SJSA1 (cell line): ENCODE results near the gene OR1N1. TPM values are rescaled to one million over a fixed set of nuclear protein-coding genes. Genes with fewer than 3 reads are reported as not detected.
"Not testable (repeated sequence)": the region's sequence is repeated elsewhere in the genome, so short reads cannot be mapped to it uniquely, and the experiment has no call there.

Experiments
- DNase-seq, 2 experiments: peaks; one replicate each; pipeline ENCODE4 v3.0.0-alpha.2; 2015 to 2020; ENCODE audit warnings: low spot score in 2 of 2, low read depth in 1 of 2
- H3K27ac ChIP-seq: fragments of 250-450 bp; sonication (Bioruptor Pico); 2 replicates; pipeline ENCODE4 v1.5.1; 2020; ENCODE audit warnings: mild to moderate bottlenecking, moderate library complexity
- H3K27me3 ChIP-seq: fragments of 250-450 bp; sonication (Bioruptor Pico); replicated peaks from 2 replicates; pipeline ENCODE4 v1.5.1; 2020; ENCODE audit warnings: mild to moderate bottlenecking, moderate library complexity
- H3K36me3 ChIP-seq: fragments of 250-450 bp; sonication (Bioruptor Pico); 2 replicates; pipeline ENCODE4 v1.5.1; 2020; ENCODE audit warnings: mild to moderate bottlenecking
- H3K4me1 ChIP-seq: fragments of 250-450 bp; sonication (Bioruptor Pico); replicated peaks from 2 replicates; pipeline ENCODE4 v1.6.1; 2021; ENCODE audit warnings: mild to moderate bottlenecking
- H3K4me3 ChIP-seq: fragments of 250-450 bp; sonication (Bioruptor Pico); 2 replicates; pipeline ENCODE4 v1.5.1; 2020; ENCODE audit warnings: mild to moderate bottlenecking
- H3K9me3 ChIP-seq: fragments of 250-450 bp; sonication (Bioruptor Pico); replicated peaks from 2 replicates; pipeline ENCODE4 v1.5.1; 2020; ENCODE audit warnings: mild to moderate bottlenecking
- total RNA-seq: library from RNA; depleted of rRNA; stranded (reverse); fragments of >200 nt; shearing (Covaris generic); gene quantifications from 2 replicates; pipeline ENCODE4 v1.2.3, GENCODE V29; 2014; rRNA removed

OR1N1 gene
- not detected in 2 replicates for total RNA-seq

GRCh38 chr9:122527193-122527592, at the start of gene OR1N1:
Gene OR1N1, minus strand, starts transcription at chr9:122527293. Its CDS starts 0 bp downstream, at chr9:122527293.
- H3K27me3 ChIP-seq = no peaks in the 10 kb centered on the region
- no peak within 1 kb of the TSS for H3K4me3 ChIP-seq
- H3K9me3 ChIP-seq = no peaks in the 10 kb centered on the region
- no peaks in the 10 kb centered on the region for H3K4me1 ChIP-seq
- no peak for DNase-seq
- H3K36me3 ChIP-seq = no peaks in the 10 kb centered on the region
- H3K27ac ChIP-seq = no peak within 1 kb of the TSS

GRCh38 chr9:122572456-122572855, 45.4 kb upstream of the OR1N1 start:
- Histone ChIP-seq H3K36me3 (no peaks in the 10 kb centered on the region), H3K4me3 (no peak overlapping the region), H3K27me3 (no peaks in the 10 kb centered on the region), H3K9me3 (no peaks in the 10 kb centered on the region), H3K27ac (no peak overlapping the region), H3K4me1 (no peaks in the 10 kb centered on the region)
- DNase-seq = no peak

- Histone ChIP-seq H3K4me1 (no peaks in the 10 kb centered on the region), H3K27me3 (no peaks in the 10 kb centered on the region), H3K27ac (no peak overlapping the region), H3K4me3 (no peak overlapping the region), H3K36me3 (no peaks in the 10 kb centered on the region), H3K9me3 (no peaks in the 10 kb centered on the region)
- DNase-seq = no peak
These were observed 40.8 kb upstream of the OR1N1 start for GRCh38 chr9:122567901-122568300.

- Histone ChIP-seq H3K4me3 (no peak overlapping the region), H3K27me3 (no peaks in the 10 kb centered on the region), H3K9me3 (no peaks in the 10 kb centered on the region), H3K27ac (no peak overlapping the region), H3K4me1 (no peaks in the 10 kb centered on the region), H3K36me3 (no peaks in the 10 kb centered on the region)
- no peak for DNase-seq
These were observed 35.2 kb upstream of the OR1N1 start for GRCh38 chr9:122562134-122562760.

GRCh38 chr9:122561446-122561845, 34.4 kb upstream of the OR1N1 start:
- H3K9me3 ChIP-seq = no peaks in the 10 kb centered on the region

GRCh38 chr9:122552812-122553211, 25.7 kb upstream of the OR1N1 start, which contains the start of gene OR1N2:
Gene OR1N2, plus strand, starts transcription at chr9:122553112. Its CDS starts 100 bp downstream, at chr9:122553212.
- H3K27me3 ChIP-seq = no peaks in the 10 kb centered on the region

More at GRCh38 chr9:122561446-122561845, 34.4 kb upstream of the OR1N1 start:
- no peak overlapping the region for H3K27ac ChIP-seq
- DNase-seq = no peak
- no peaks in the 10 kb centered on the region for H3K27me3 ChIP-seq
- no peaks in the 10 kb centered on the region for H3K4me1 ChIP-seq
- no peak overlapping the region for H3K4me3 ChIP-seq
- H3K36me3 ChIP-seq = no peaks in the 10 kb centered on the region

GRCh38 chr9:122551371-122551770, 24.3 kb upstream of the OR1N1 start:
- H3K4me1 ChIP-seq = no peaks in the 10 kb centered on the region

More at GRCh38 chr9:122552812-122553211, 25.7 kb upstream of the OR1N1 start, which contains the start of gene OR1N2:
- no peaks in the 10 kb centered on the region for H3K9me3 ChIP-seq
- no peak within 1 kb of the TSS for H3K27ac ChIP-seq
- H3K36me3 ChIP-seq = no peaks in the 10 kb centered on the region
- DNase-seq = no peak
- H3K4me1 ChIP-seq = no peaks in the 10 kb centered on the region
- H3K4me3 ChIP-seq = no peak within 1 kb of the TSS

GRCh38 chr9:122546196-122546595, 19.1 kb upstream of the OR1N1 start:
- H3K9me3 ChIP-seq = no peaks in the 10 kb centered on the region
- H3K36me3 ChIP-seq = no peaks in the 10 kb centered on the region
- no peak overlapping the region for H3K4me3 ChIP-seq
- H3K27me3 ChIP-seq = no peaks in the 10 kb centered on the region; the same call in 1 of the 2 replicates
- no peak overlapping the region for H3K27ac ChIP-seq
- DNase-seq = no peak
- no peaks in the 10 kb centered on the region for H3K4me1 ChIP-seq

More at GRCh38 chr9:122551371-122551770, 24.3 kb upstream of the OR1N1 start:
- no peak for DNase-seq
- H3K27ac ChIP-seq = no peak overlapping the region
- no peak overlapping the region for H3K4me3 ChIP-seq
- H3K27me3 ChIP-seq = no peaks in the 10 kb centered on the region; the same call in 1 of the 2 replicates
- H3K9me3 ChIP-seq = no peaks in the 10 kb centered on the region
- no peaks in the 10 kb centered on the region for H3K36me3 ChIP-seq

- no peak overlapping the region for H3K27ac ChIP-seq
- H3K4me1 ChIP-seq = no peaks in the 10 kb centered on the region
- H3K9me3 ChIP-seq = no peaks in the 10 kb centered on the region
- H3K27me3 ChIP-seq = no peaks in the 10 kb centered on the region
- H3K4me3 ChIP-seq = no peak overlapping the region
- H3K36me3 ChIP-seq = no peaks in the 10 kb centered on the region
- no peak for DNase-seq
These were observed 11.7 kb upstream of the OR1N1 start for GRCh38 chr9:122538757-122539156.

GRCh38 chr9:122537066-122537465, 10.0 kb upstream of the OR1N1 start:
- DNase-seq, H3K4me1 ChIP-seq, H3K27me3 ChIP-seq, H3K27ac ChIP-seq, H3K9me3 ChIP-seq, H3K4me3 ChIP-seq, H3K36me3 ChIP-seq: not testable (repeated sequence)

- no peaks in the 10 kb centered on the region for H3K36me3 ChIP-seq
- H3K27ac ChIP-seq = no peak overlapping the region
- H3K4me1 ChIP-seq = no peaks in the 10 kb centered on the region
- H3K27me3 ChIP-seq = no peaks in the 10 kb centered on the region
- no peak for DNase-seq
- no peak overlapping the region for H3K4me3 ChIP-seq
- no peaks in the 10 kb centered on the region for H3K9me3 ChIP-seq
These were observed 9.0 kb upstream of the OR1N1 start for GRCh38 chr9:122536134-122536533.

- H3K4me3 ChIP-seq, H3K27ac ChIP-seq, H3K4me1 ChIP-seq, H3K9me3 ChIP-seq, H3K27me3 ChIP-seq, DNase-seq, H3K36me3 ChIP-seq: not testable (repeated sequence)
These were observed 4.1 kb upstream of the OR1N1 start for GRCh38 chr9:122531157-122531556.

GRCh38 chr9:122526602-122527001, 491 bp downstream of the OR1N1 start:
- H3K27ac ChIP-seq = no peak overlapping the region

GRCh38 chr9:122519376-122519775, 7.7 kb downstream of the OR1N1 start:
- no peaks in the 10 kb centered on the region for H3K9me3 ChIP-seq
- no peaks in the 10 kb centered on the region for H3K4me1 ChIP-seq
- H3K36me3 ChIP-seq = no peaks in the 10 kb centered on the region
- no peak for DNase-seq
- no peaks in the 10 kb centered on the region; the same call in 1 of the 2 replicates for H3K27me3 ChIP-seq
- no peak overlapping the region for H3K4me3 ChIP-seq
- H3K27ac ChIP-seq = no peak overlapping the region

More at GRCh38 chr9:122526602-122527001, 491 bp downstream of the OR1N1 start:
- H3K9me3 ChIP-seq = no peaks in the 10 kb centered on the region
- H3K27me3 ChIP-seq = no peaks in the 10 kb centered on the region
- DNase-seq = no peak
- no peaks in the 10 kb centered on the region for H3K36me3 ChIP-seq
- no peaks in the 10 kb centered on the region for H3K4me1 ChIP-seq
- no peak overlapping the region for H3K4me3 ChIP-seq
